ENCODE data around the gene NINJ2.
"Not testable (repeated sequence)": the region's sequence is repeated elsewhere in the genome, so short reads cannot be mapped to it uniquely, and the experiment has no call there.

Gene NINJ2

DNA sequence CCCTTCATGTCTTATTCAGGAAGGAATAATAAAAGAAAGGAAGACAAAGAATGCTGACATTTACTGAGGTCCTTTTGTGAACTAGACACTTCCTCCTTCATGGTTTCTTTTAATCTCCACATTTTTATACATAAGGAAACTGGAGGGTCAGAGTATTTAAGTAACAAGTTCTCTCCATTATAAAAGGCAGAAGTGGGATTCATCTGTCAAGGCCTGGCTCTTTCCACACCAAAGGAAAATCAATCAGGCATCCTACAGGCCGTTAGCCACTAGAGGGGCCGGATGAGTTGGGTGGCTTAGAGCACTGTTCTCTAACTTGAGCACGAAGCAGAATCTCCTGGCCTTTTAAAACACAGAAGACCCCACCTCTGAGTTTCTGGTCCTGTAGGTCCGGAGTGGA is 36.8 kb upstream of the NINJ2 start:
- CTCF ChIA-PET, result interaction anchor here (1.0 kb wide), 1 partner anchor 52 kb away, joined by 5 read pairs; the partner anchor contains the start of gene WNK1

DNA sequence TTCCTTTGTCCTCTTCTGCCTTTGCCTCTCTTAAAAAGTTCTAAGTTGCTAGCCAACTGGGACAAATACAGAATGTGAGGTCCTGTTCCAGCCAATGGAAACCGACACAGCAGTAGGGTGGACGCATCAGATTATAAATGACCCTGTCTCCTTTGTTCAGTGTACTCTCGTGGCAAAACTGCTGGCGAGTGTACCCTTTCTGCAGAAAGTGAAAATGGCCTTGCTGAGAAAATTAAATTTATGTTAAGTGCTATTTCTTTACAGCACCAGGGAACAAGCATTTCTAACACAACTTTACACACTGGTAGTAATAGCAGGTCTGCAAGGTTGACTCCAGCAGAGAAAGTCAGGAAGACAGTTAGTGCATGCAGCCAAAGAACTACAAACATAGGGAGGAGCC is 35.0 kb upstream of the NINJ2 start:
- CTCF ChIA-PET; H3K4me3 ChIP-seq (ENCODE audit: low read depth, low read length); POLR2A ChIA-PET; DNase-seq (ENCODE audit: low read depth, low spot score): not testable (repeated sequence)

More for the DNA sequence above, 36.8 kb upstream of the NINJ2 start:
- H3K4me3 ChIP-seq (ENCODE audit: low read depth, low read length), result no peak overlapping the region
- DNase-seq (ENCODE audit: low read depth, low spot score), result no peak
- TF ChIP-seq, protein P1, sequence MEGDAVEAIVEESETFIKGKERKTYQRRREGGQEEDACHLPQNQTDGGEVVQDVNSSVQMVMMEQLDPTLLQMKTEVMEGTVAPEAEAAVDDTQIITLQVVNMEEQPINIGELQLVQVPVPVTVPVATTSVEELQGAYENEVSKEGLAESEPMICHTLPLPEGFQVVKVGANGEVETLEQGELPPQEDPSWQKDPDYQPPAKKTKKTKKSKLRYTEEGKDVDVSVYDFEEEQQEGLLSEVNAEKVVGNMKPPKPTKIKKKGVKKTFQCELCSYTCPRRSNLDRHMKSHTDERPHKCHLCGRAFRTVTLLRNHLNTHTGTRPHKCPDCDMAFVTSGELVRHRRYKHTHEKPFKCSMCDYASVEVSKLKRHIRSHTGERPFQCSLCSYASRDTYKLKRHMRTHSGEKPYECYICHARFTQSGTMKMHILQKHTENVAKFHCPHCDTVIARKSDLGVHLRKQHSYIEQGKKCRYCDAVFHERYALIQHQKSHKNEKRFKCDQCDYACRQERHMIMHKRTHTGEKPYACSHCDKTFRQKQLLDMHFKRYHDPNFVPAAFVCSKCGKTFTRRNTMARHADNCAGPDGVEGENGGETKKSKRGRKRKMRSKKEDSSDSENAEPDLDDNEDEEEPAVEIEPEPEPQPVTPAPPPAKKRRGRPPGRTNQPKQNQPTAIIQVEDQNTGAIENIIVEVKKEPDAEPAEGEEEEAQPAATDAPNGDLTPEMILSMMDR (IDR thresholded peaks at IDR 0.05; ENCODE audit: insufficient read depth, low read length, missing control alignments), result no peak
- POLR2A ChIA-PET, result no interaction called here

DNA sequence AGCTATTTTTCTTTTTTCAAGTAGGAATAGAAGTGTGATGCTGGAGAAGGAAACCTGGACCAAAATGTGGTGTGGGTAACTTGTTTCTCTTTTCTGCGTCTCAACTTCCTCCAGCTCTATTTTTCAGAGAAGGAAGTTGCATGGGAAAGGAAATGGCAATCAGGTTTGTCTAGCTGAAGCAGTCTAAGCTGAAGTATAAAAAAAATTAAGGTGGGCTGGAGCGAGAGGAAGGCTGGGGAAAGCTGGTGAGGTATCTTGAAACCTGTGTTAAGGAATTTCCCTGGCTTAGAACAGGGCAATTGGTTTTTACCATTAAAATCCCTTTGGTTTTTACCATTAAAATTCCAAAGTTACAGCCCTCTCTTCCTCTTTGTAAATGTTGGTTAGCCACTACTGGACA is 34.2 kb upstream of the NINJ2 start:
- TF ChIP-seq, protein P1 (IDR thresholded peaks at IDR 0.05; ENCODE audit: insufficient read depth, low read length, missing control alignments), result no peak
- CTCF ChIA-PET, result no interaction called here
- POLR2A ChIA-PET, result no interaction called here
- H3K4me3 ChIP-seq (ENCODE audit: low read depth, low read length), result no peak overlapping the region
- DNase-seq (ENCODE audit: low read depth, low spot score), result no peak

DNA sequence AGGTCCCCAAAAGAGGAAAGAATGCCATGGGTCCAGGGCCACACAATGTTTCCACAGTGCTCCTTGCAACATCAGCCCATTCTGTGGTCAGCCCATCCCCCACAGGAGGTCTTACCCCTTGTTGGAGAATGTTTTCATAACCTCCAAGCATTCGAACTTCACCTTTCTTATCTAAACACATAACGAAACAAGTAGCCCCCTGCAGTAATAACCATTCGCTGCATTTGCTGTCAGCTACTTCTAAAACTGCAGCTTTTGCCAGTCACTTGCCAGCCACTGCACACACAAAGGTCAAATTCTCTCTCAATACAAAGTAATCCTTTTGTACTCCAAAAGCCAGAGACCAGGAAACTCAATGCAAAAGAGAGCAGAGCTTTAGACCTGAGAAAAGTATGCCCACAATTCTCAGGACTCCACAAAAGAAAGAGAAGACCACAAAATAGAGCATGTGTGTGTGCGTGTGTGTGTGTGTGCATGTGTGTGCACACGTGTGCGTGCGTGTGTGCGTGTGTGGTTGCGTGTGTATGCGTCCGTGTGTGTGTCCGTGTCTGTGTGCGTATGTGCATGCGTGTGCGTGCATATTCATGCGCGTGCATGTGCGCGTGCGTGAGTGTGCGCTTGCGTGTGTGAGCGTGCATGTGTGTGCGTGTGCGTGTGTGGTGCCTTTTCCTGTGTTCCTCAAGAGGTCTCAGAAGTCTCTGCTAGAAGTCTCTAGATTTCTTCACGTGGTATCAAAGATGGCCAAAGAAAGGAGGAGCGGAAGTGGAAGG is 31.7 kb upstream of the NINJ2 start:
- H3K4me3 ChIP-seq (ENCODE audit: low read depth, low read length), result no peak overlapping the region
- ChIA-PET CTCF (no interaction called here), POLR2A (no interaction called here)
- no peak for DNase-seq (ENCODE audit: low read depth, low spot score)
- TF ChIP-seq, protein P1 (IDR thresholded peaks at IDR 0.05; ENCODE audit: insufficient read depth, low read length, missing control alignments), result no peak

DNA sequence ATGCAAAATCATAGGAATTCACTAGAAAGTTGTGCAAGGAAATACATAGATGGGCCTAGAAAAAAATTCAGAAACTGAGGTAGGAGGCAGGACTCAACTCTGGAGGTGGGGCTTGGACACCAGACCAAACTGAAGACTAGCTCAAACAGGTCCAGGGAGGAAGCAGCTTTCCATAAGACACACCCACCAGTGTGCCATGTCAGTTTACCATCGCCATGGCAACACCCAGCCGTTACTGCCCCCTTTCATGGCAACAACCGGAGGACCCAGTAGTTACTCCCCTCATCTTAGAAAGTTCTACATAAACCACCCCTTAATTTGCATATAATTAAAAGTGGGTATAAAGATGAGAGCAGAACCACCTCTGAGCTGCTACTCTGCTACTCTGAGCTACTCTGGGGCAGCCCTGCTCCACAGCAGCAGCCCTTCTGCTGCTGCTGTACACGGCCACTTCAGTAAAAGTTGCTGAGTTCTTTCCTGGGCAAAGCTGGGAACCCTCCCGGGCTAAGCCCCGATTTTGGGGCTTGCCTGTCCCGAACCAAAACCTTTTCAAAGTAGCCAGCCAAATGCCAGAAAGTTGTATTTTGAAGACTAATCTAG is 30.8 kb upstream of the NINJ2 start:
- no peak for DNase-seq (ENCODE audit: low read depth, low spot score)
- TF ChIP-seq, protein P1 (IDR thresholded peaks at IDR 0.05; ENCODE audit: insufficient read depth, low read length, missing control alignments), result no peak
- ChIA-PET CTCF (no interaction called here), POLR2A (no interaction called here)
- no peak overlapping the region for H3K4me3 ChIP-seq (ENCODE audit: low read depth, low read length)

DNA sequence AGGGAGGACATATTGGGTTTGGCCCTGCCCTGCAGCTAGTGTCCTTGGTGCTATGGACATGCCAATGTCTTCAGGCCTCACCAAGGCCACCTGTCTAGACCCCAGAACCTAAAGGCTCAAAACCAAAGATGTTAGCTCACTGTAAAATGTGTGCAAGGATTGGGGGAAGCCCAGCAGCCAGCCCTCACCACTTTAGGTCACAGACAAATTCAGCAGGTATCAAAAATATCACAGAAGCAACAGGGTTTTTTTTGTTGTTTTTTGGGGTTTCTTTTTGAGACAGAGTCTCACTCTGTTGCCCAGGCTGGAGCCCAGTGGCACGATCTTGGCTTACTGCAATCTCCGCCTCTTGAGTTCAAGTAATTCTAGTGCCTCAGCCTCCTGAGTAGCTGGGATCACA is 29.0 kb upstream of the NINJ2 start:
- ChIA-PET POLR2A (no interaction called here), CTCF (no interaction called here)
- no peak for DNase-seq (ENCODE audit: low read depth, low spot score)
- TF ChIP-seq, protein P1 (IDR thresholded peaks at IDR 0.05; ENCODE audit: insufficient read depth, low read length, missing control alignments), result no peak
- H3K4me3 ChIP-seq (ENCODE audit: low read depth, low read length), result no peak overlapping the region

DNA sequence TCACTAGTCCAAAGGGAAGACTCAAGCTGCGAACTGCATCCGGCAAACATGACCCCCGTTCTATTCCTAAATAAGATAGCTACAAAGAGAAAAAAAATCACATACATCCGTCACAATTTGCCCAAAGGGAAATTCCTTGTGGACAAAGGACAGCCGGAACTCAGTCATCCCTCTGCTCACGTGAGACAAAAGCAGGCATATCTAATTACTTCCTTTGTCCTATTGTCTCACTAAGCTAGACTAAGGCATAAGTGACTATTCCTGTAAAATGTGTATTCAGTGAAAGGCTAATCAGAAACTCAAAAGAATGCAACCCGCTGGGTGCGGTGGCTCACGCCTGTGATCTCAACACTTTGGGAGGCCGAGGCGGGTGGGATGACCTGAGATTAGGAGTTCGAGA is 27.2 kb upstream of the NINJ2 start:
- H3K4me3 ChIP-seq (ENCODE audit: low read depth, low read length), result no peak overlapping the region
- POLR2A ChIA-PET, result no interaction called here
- TF ChIP-seq, protein P1 (IDR thresholded peaks at IDR 0.05; ENCODE audit: insufficient read depth, low read length, missing control alignments), result no peak
- CTCF ChIA-PET, result interaction anchor here (1.5 kb wide), 1 partner anchor 14 kb away, joined by 7 read pairs; no protein-coding TSS in a partner anchor
- no peak for DNase-seq (ENCODE audit: low read depth, low spot score)

Measured in AG04449 (cell line).